ENCODE measurements around the gene MREG.
"Not testable (repeated sequence)": the region's sequence is repeated elsewhere in the genome, so short reads cannot be mapped to it uniquely, and the experiment has no call there.

Gene MREG

DNA sequence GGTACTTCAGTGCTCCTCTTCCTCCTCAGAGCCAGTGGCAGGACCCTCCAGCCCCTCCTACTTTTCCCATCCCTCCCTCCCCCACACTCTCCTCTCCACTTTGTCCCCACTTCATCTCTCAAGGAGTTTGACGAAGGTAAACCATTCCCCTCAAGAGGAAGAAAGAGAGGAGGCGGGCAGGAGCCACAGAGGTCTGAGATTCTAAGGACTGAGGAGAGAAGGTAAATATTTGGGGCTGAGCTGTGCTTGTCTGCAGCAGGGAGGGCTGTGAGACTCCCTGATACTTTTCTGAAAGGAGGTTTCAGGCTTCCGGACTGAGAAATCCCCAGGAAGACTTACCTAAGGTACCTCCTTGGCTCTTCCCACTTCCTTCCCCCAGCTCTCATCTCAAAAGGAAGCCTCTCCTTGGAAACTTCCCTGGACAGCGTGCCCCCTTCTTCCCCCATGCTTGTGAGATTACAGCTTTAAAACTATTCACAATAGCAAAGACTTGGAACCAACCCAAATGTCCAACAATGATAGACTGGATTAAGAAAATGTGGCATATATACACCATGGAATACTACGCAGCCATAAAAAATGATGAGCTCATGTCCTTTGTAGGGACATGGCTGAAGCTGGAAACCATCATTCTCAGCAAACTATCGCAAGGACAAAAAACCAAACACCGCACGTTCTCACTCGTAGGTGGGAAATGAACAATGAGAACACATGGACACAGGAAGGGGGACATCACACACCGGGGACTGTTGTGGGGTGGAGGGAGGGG, 55.8 kb downstream of the MREG start:
- DNase-seq = not testable (repeated sequence)

DNA sequence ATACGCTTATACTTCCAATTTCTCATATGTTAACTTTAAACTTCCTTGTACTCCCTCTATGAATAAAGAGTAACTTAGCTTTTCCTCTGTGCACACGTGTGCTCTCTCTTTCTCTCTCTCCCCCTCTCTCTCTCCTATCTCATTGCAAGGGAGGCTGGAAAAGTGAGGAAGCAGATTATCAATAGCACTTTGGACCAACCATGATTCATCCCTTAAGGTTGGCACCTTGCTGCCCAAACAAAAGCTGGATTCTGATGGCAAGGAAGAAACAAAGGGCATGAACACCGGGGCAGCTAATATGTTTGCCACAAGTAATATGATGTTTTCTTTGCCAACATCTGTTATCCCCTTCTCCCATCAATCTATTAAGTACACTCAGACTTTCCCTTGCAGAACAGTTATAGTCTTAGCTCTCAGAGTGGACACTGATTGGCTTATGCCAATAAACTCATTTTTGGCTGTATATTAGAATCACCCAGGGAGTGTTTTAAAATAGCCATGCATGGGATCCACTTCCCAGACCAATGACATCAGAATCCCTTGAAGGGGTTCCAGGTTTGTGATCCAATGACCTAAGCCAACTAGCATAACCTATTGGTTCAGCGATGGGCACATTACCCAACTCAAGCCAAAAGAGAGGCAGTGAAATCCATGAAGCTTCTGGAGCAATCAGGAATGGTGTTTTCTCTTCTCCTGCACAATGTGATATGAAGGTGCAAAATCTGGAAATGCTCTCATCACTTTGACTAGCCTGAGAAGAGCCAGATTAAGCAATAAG, 60.3 kb downstream of the MREG start:
- DNase-seq = no peak

DNA sequence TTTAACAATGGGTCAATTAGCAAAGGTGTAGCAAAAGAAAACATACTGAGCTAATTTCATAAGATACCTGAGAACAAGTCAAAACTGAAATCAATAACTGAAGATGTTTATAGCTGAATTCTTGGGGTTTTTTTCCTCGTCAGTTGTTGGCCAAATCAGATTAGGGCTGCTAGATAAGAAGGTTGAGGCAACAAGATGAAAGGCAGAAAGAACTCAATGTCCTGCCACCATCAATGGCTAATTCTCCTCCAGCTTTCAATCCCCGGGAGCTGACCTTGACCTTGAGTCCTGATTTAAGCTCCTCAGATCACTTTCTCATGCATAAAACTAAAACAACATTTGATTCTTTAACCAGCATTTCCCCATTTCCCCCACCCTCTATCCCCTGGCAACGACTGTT, 61.8 kb downstream of the MREG start:
- DNase-seq = no peak

DNA sequence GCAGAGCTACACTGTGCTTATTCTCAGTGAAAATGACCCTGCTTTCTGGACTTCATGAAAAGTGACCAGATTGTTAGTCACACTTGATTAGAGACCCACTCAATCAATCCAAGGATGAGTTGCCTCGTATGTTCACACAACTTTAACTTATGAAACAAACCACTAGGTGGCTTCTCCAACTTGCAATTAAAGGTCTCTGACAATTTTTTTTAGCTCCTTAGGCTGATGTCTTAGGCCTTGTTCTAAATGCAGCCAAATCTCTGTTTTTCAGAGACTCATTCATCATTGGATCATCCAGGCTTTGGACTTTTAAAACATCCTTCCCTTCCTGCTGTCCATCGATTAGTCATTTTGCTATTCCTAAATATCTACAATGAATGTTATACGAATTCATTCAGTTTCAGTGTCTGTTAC, 63.4 kb downstream of the MREG start:
- DNase-seq = peak; percentile 47

DNA sequence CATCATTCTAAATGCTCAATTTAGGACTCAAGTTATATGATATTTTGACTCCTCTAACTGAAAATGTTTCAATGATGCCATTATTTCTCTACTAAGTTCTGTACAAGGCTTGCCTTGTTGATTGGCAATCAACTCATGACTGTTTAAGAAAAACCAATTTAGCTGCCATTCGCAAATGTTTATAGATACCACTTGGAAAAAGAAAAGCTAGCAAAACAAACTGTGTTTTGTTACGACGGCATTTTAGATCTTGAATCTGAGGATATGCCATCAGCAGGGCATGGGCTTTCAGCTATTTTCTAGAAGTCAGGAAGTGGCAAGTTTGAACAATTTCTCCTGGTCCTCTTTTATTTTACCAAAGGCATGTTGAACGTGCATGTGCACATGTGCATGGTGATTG, 65.3 kb downstream of the MREG start:
- no peak for DNase-seq

DNA sequence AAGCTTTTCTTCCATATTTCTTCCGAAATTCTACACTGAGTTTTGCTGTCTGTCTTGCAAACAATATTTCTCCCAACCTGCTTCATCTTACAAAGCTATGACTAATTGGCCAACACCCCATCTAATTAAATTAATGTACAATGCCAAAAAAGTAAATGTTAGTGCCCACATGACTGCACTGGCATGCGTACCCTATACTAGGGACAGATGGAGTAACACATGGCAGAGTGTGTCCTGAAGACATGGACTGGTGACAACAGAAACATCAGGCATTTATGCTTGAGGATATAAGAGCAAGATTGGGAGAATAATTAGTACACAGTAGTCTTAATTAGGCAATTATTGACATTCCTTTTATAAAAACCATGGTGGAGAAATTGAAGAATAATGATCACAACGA, 66.8 kb downstream of the MREG start:
- no peak for DNase-seq

DNA sequence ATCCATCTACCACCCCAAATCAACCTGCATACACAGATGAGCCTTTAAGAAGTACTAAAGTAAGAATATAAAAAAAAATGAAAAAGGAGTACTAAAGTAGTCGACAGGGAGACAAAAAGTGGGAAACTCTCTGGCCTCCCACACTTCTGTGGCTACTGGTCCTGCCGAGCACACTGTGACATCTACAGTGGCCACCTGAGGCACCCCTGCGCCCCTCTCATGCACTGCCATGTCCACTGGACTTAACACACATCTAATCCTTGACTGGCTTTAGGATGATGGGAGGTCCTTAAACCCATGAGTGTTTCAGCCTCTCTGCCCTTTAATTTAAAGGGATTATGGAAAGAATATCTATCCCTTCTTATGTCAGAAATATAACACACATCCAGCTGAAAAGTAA, 71.2 kb downstream of the MREG start:
- no peak for DNase-seq

DNA sequence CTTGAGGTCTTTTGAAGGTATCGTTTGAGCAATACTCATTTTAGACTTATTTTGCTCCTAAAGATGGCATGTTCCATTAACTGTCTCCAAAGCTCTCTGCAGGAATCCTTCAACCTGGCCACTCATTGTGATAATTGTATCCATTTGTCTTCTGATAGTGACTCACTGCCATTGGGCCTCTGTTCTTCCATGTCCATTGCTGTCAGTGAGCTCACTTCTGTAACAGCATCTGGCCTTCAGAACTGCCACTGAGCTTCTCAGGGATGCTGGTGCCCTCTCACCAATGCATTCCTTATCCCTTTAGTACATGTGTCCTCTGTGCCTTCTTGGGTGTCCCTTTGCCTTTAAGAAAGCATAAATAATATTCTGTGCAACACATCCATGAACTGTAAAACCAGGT, 71.6 kb downstream of the MREG start:
- no peak for DNase-seq

DNA sequence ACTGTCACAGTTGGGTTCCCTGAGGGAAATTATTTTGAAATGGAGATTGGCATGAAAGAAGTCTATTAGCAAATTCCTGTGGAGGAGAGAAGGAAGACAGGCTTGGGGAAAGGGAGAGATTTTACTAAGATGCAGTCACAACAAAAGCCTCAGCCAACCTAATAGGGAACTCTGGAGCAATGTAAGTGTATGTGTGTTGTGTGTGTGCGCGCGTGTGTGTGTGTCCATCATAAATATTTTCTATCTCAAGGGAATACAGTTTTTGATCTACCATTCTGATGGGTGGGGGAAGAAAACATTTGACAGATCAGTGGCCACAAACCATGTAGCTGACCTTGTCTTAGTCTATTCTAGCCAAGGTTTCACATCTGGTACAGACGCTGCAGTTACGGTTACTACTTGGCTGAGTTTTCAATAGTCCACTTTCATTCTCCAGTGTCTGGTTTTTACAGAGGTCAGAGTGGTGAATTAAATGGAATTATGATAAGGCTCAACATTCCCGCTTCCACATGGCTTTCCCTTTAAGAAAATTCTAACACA, 72.6 kb downstream of the MREG start:
- no peak for DNase-seq

DNA sequence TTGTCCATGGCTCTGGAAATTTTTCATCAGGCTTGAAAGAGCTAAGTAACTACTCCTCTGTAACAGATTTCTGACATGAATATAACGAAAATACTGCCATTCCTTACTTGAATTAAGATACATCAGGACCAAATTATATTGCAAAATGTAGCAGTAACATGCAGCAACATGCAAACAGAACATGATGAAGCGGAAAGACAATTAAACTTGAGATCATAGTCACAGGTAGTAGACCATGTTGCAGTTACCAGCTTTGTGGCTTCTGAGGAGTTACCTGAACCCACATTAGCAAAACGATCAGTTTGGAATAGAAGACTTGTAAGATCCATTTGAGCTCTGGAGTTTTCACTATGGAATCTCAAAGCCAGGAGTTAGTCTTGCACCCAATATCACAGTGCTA, 76.2 kb downstream of the MREG start:
- DNase-seq = no peak

DNA sequence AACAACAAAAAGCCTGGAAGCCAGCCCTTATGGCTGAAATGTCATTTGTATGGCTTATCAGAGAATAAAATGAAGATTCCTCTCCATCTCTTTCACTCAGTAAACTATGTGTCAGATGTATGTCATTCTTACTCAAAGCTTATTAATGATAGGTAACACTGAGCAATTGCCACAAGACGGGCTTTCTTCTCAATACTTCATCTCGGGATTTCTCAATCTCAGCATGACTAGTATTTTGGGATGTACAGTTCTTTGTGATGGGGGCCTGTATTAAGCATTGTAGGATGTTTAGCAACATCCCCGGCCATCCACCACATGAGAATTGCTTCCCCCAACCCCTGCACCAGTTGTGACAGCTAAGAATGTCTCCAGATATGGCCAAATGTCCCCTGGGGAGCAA, 80.2 kb downstream of the MREG start:
- DNase-seq = no peak

DNA sequence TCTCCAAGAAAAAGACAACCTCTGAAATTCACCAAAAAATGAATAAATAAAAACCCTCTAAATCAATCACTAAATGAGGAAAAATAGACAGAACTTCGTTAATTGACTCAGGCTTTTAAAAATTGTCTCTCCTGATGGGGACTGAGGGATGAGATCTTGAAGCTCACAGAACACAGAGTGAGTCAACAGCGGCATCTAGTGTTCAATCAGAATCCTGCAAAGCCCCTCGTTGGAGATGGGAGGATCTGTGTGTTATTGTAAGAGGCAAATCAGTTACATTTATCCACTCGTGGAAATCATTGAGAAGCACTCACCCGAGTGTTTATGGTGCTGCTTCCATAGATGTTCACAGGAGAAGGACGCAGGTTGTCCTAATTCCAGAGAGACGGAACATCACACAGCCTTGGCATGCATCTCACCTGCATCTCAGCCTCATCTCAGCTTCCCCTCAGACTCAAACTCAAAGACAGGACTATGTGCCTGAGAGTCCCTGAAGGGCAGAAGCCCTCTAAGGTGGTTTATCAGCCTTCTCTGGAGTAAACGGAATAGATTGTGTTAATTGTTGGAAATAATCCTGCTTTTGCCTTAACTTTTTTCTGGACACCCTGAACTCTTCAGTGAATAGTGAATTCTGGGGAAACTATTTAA, 82.0 kb downstream of the MREG start:
- peak; percentile 76 for DNase-seq

DNA sequence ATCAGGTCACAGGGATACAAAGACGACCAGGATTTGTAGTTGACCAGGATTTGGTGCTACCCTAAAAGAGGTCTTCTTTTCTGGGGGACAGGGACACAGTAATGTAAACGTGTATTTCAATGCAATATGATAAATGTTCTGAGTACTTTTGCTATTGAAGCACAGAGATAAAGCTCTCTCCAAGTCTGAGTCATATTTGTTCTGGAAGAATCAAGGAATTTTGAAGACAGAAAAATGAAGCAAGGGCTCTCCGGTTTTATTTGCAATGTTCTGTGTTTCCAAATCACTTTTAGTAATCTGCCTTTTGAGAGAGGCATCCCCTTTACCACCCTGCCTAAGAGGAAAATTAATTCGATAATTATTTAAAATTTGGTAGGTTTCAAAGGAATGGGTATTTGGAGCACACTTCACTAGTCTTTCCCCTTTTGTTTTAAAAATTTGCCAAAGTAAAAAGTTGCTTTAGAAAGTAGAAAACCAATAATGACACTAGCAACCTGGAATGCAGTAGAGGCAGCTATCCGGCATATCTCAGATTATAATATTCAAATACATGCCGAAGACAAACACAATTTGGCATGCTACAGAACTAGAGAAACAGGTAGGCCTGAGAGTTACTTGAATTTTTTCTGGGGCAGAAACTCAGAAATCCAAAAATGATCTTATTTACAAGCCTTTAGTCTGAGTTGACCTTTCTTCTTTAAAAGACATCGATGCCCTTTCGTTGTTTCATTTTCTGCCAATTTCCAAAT, 82.7 kb downstream of the MREG start:
- peak; percentile 33 for DNase-seq

DNA sequence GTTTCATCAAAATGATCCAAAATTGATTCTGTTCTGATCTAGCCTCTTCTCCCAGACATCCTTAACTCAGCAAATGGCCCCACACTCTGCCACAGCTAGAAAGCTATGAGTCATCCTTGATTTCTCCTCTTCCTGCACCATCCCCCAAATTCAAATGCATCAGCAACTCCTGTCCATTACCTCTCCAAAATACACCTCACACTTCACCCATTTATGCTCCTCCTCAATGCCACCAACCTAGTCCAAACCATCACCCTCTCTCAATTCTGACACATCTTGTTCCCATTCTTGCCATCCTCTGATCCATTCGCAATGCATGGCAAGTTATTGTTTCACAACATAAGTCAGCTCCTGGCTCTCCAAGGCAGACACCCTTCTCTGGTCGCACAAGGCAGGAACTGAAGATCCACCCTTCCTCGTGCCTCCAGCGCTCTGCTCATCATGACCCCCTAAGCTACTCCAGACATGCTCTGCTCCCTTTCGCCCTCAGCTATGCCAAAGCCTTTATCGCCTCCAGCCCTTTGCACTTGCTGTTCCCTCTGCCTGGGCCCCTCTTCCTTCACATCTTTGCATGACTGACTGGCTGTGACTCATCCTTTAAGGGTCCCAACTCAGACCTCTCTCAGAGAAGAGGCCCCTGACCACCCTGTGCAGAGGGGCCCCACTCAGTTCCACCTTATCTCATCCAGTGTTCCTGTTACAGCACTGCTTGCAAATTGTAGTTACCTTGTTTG, 83.6 kb downstream of the MREG start:
- no peak for DNase-seq

DNA sequence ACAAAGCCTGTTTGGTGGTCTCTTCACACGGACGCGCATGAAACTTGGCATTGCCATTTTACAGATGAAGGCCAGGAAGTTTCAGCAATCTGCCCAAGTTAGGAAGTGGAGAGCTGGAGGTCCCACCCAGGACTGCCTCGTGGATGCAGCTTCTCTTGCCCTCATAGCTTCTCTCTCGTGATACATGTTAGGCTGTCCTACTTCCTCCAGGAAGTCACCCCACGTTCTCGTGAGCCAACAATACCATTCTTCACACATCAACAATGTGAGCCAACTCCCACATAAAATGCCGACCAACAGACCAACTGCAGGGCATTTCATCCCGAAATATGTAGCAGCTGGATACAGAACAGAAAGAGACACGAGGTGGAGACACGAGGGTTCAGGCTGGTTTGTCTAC, 85.3 kb downstream of the MREG start:
- no peak for DNase-seq

DNA sequence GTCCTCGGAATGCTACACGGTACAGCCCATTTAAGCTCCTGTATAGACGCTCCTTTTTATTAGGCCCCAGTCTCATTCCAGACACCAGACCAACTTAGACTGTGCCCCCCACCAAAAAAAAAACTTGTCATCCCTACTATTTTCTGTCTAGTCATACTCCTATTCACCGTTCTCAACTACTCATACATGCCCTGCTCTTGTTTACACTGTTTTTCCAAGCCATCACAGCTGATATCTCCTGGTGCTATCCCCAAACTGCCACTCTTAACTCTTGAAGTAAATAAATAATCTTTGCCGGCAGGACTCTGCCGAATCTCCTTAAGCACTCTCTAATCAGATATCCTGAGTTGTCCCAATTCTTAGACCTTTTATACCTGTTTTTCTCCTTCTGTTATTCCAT, 86.4 kb downstream of the MREG start:
- DNase-seq = not testable (repeated sequence)

DNA sequence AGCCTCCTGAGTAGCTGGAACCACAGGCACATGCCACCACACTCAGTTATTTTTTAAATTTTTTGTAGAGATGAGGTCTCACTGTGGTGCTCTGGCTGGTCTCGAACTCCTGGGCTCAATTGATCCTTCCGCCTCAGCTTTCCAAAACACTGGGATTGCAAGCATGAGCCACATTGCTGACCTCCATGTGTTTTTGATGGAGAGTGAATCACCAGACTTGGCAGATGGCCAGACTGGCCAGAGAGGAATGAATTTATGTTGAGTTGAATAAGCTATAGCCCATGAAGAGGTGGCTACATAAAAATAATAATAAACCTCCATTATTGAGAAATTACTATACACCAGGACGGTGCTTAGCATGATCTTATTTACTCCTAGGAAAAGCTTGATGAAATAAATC, 91.5 kb downstream of the MREG start:
- peak; percentile 91 for DNase-seq

DNA sequence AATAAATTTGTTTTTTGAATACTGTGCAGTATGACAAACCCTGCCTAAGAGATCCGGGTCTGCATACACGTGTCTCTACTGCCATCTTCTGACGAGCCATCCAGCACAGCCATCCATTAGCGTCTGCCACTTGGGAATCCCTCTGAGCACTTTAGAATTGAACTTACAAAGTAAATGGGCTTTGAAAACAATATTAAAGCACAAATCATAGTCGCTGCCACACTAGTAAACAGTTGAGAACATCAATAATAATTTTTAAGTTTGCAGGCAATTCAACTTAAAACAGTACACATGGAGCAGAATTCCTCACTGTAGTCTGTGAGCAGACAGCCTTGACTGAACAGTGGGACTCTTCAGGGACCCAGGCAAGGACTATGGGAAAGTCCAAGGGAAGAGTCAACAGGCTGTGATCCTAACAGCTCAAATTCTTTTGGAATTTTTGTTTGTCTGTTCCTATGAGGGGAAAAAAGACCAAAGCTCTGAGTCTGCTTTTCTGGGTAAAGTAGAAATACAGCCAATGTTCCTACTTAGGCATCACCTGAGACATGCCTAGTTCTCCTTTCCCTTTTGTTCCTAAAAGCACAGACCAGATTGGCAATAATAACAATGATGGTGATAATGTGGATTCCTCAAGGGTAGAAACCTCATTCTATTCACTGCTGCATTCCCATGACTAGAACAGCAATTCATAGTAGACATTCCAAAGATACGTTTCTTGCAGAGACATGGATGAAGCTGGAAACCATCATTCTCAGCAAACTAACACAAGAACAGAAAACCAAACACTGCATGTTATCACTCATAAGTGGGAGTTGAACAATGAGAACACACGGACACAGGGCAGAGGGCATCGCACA, 92.9 kb downstream of the MREG start:
- peak; percentile 81 for DNase-seq

DNA sequence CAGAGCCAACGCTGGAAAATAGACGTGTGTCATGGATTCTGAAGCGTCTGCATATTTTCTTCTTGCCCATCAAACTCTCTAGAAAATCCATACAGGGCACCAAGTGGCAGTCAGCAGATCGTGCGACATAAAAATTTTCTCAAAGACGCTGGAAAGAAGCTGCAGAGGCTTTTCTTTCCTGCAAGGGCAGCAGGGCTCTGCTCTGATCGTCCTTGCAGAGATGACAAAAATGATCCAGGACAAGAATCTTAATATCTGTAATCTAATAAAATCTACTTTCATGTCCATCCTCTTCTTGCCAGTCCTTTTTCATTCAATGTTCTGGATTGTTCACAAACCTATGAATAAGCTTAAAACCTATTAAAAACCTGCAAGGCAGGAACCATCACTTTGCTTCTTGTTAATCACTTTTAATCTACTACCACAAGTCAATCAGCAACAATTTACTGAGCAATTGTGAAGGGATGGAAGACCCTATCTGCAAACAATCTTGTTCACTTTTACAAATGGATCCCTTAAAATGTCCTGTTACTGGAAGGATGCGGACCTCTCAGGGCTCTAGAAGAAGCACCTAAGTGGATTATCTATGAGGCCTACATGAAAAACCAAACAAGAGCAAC, 93.6 kb downstream of the MREG start:
- DNase-seq = no peak

DNA sequence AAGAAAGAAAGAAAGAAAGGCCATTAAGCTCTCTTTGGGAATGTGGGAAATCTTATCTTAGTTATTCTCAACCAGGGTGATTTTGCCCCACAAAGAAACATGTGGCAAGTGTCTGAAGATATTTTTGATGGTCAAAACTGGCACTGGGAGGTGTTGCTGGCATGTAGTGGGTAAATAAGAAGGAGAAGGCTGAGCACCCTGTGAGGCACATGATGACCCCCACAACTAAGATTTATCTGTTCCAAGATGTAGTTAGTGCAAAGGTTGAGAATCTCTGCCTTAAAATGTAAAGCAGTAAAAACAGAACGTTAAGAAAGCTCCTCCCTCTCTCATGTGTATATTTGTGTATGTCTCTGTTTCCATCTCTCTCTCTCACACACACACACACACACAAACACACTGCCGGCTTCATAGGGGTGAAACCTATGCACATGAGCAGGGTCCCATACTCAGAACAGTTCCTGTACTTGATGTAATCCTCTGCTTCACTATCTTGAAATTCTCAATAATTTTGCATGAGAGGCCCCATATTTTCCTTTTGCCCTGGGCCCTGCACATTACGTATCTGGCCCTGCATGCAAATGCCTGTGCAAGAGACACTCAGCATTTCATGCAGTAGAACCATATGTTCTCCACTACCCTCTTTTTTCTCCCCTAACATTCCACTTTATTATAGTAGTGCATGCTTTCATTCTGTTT, 94.3 kb downstream of the MREG start:
- DNase-seq = no peak
